ENCODE data around the gene ADAMTS8.

DNA sequence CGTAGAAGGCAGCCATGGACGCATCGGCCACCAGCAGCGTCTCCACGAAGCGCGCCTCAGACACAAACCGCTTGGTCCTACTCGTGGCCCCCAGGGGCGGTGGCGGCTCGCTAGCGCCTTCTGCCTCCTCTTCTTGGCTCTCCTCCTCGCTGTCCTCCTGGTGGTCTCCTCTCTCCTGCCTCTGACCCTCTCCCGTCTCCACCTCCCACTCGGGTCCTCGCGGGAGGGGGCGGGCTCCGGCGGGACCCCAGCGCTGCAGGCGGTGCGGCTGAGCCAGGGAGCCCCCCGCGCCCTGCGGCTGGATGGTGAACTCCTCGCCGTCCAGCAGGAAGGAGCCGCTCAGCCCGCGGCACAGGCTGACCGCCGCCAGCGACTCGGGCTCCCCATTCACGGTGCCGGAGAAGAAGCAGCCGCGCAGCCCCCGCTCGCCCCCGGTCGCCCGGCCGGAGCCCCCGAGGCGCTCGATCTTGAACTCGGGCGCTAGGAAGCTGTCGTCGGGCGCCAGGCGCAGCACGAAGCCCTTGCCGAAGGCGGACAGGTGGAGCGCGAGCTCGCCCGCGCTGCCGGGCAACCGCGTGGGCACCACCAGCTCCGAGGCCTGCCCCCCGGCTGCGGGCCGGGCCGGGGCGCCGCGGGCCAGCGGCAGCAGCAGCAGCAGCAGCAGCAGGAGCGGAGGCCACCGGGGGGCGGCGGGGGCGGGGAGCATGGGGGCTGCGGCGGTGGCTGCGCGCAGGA, 661 bp downstream of the ADAMTS8 start:
- TF ChIP-seq POLR2AphosphoS5 (IDR thresholded peaks at IDR 0.05) (no peak), CTCF (IDR thresholded peaks at IDR 0.05 in 8 of 11, conservative IDR thresholded peaks at IDR 0.05 in 3 of 11) (peak in 2 of 11 experiments; percentile 17 to 28), POLR2A (IDR thresholded peaks at IDR 0.05) (no peak)

Data from spleen (tissue), 7 donors.